GM23248 (cell line): ENCODE data around the gene HLX. TPM values are rescaled to one million over a fixed set of nuclear protein-coding genes. Genes with fewer than 3 reads are reported as not detected.
A peak's percentile ranks its signal among the peaks of the same experiment; 100 is the strongest.

ENCODE experiments used
- DNase-seq: peaks from one replicate; pipeline ENCODE4 v3.0.0-alpha.2; 2015
- H2AFZ ChIP-seq: fragments of 200-600 bp; sonication (generic); 2 replicates; pipeline ENCODE4 v1.6.1; 2016; ENCODE audit warnings: antibody characterized with exemption
- H3F3A ChIP-seq: fragments of 200-600 bp; sonication (generic); 2 replicates; pipeline ENCODE4 v1.6.1; 2016; ENCODE audit warnings: mild to moderate bottlenecking, antibody characterized with exemption, mixed run types; ENCODE audit not compliant: insufficient read depth
- H3K27ac ChIP-seq: fragments of 200-600 bp; sonication (generic); 2 replicates; pipeline ENCODE4 v1.5.1; 2016; ENCODE audit warnings: mild to moderate bottlenecking
- H3K27me3 ChIP-seq: fragments of 200-600 bp; sonication (generic); replicated peaks from 2 replicates; pipeline ENCODE4 v1.6.1; 2016; ENCODE audit warnings: mild to moderate bottlenecking; ENCODE audit not compliant: insufficient read depth
- H3K36me3 ChIP-seq: fragments of 200-600 bp; sonication (generic); 2 replicates; pipeline ENCODE4 v1.6.1; 2016; ENCODE audit warnings: low read depth, mild to moderate bottlenecking
- H3K4me1 ChIP-seq: fragments of 200-600 bp; sonication (generic); 2 replicates; pipeline ENCODE4 v1.6.1; 2016; ENCODE audit warnings: mild to moderate bottlenecking; ENCODE audit not compliant: insufficient read depth
- H3K4me2 ChIP-seq: fragments of 200-600 bp; sonication (generic); one replicate; pipeline ENCODE4 v1.6.1; 2016; ENCODE audit warnings: mild to moderate bottlenecking; ENCODE audit not compliant: unreplicated experiment
- H3K4me3 ChIP-seq: fragments of 200-600 bp; sonication (generic); 2 replicates; pipeline ENCODE4 v1.5.1; 2016; ENCODE audit warnings: mild to moderate bottlenecking
- H3K79me2 ChIP-seq: fragments of 200-600 bp; sonication (generic); 2 replicates; pipeline ENCODE4 v1.6.1; 2016; ENCODE audit warnings: mild to moderate bottlenecking; ENCODE audit not compliant: insufficient read depth
- H3K9ac ChIP-seq: fragments of 200-600 bp; sonication (generic); 2 replicates; pipeline ENCODE4 v1.6.1; 2016; ENCODE audit warnings: mild to moderate bottlenecking
- H3K9me2 ChIP-seq: fragments of 200-600 bp; sonication (generic); 2 replicates; pipeline ENCODE4 v1.6.1; 2016; ENCODE audit warnings: mixed run types, mild to moderate bottlenecking, moderate library complexity; ENCODE audit not compliant: insufficient read depth
- H3K9me3 ChIP-seq: fragments of 200-600 bp; sonication (generic); one replicate; pipeline ENCODE4 v1.6.1; 2017; ENCODE audit warnings: low read depth
- H4K20me1 ChIP-seq: fragments of 200-600 bp; sonication (generic); 2 replicates; pipeline ENCODE4 v1.6.0; 2016; ENCODE audit not compliant: insufficient read depth
- EZH2 ChIP-seq: fragments of 200-600 bp; sonication (generic); IDR thresholded peaks from 2 replicates; pipeline ENCODE4 v1.6.1; 2018; ENCODE audit warnings: antibody characterized with exemption, mild to moderate bottlenecking; ENCODE audit not compliant: insufficient read depth, poor library complexity, severe bottlenecking
- EZH2phosphoT487 ChIP-seq: fragments of 200-600 bp; sonication (generic); IDR thresholded peaks from 2 replicates; pipeline ENCODE4 v1.6.1; 2018; ENCODE audit warnings: antibody characterized with exemption, moderate library complexity, mild to moderate bottlenecking, low read depth; ENCODE audit not compliant: insufficient read depth
- WGBS, 2 experiments: methylation state at CpG; one replicate each; pipeline ENCODE4 v1.1.6; 2015 to 2017; ENCODE audit warnings: low lambda C conversion rate in 2 of 2, low coverage in 1 of 2; ENCODE audit errors: missing lambda C conversion rate in 2 of 2; 5-methylcytosine and 5-hydroxymethylcytosine counted together
- in situ Hi-C: fragments of 300-500 bp; cut with MboI; formaldehyde crosslinking; loops from 2 replicates; pipeline ENCODE4 v1.15.0; 2020
- polyA plus RNA-seq: library from polyadenylated mRNA; unstranded; fragments of >200 nt; fragmentation: Nextera tagmentation; extraction: Ambion mirVana; gene quantifications from 2 replicates; pipeline ENCODE4 v1.2.1, GENCODE V29; 2016
- total RNA-seq: library from RNA; depleted of rRNA; stranded (reverse); fragments of >200 nt; shearing (Covaris generic); gene quantifications from 2 replicates; pipeline ENCODE4 v1.2.3, GENCODE V29; 2014

The HLX gene
- total and polyA plus RNA-seq, 2 experiments from 2014 or later: 20.0 to 24.2 TPM

DNA sequence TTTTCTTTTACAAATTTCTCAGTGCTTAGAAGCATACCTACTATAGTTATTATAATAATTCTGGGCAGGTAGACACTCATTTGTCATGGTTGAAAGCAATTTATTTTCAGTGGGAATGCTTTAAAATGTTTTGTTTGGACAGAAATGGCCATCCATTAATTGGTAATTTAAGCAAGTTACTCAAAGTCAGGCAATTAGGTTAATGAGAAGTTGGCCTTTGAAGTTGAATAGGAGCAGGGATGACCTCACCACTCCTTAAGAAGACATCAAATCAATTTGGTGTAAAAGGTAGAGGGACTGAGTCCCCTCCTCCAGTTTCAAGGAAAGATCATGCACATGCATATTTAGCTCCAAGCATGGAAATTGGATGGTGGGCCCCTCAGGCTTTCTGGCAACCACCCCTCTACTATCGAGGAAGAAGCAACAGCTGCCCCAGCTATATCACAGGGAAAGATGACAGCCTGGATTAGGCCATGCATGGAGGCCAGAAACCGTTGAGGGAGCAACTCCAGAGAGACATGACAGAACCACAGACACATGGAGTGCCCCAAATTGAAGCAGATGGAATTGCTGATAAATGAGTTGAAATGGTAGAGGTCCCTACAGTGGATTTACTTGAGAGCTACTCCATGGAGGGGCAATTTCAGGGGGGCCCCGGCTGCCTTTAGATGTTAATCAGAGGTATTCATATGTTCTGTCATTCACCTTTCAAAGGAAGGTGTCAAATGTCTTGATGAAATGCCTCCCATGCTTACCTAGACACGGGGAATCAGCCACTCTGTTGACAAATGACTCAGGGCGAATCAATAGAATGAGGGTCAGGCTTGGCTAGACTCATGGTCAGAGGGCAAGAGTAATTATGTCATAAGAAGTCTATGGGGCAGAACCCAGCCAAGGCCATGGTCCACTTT is 26.7 kb downstream of the HLX start:
- peaks cover 30% of the 10 kb centered on the region for H3F3A ChIP-seq
- no peak overlapping the region for H2AFZ ChIP-seq
- no peak overlapping the region for H3K4me3 ChIP-seq
- H3K4me2 ChIP-seq: no peak overlapping the region
- H3K27me3 ChIP-seq: no peaks in the 10 kb centered on the region
- H3K9ac ChIP-seq: no peak overlapping the region
- H3K79me2 ChIP-seq: no peaks in the 10 kb centered on the region
- H4K20me1 ChIP-seq: no peaks in the 10 kb centered on the region
- peak; percentile 15 for DNase-seq
- in situ Hi-C loops: no loop called here
- H3K27ac ChIP-seq: no peak overlapping the region
- peaks cover 36% of the 10 kb centered on the region for H3K4me1 ChIP-seq
- no peaks in the 10 kb centered on the region for H3K9me2 ChIP-seq
- no peaks in the 10 kb centered on the region for H3K36me3 ChIP-seq
- WGBS, 2 experiments: 60 to 62% methylated on average over 5 of the region's 5 CpGs
- TF ChIP-seq EZH2phosphoT487 (no peak), EZH2 (no peak)
- H3K9me3 ChIP-seq: no peaks in the 10 kb centered on the region

GRCh38 chr1:220906561-220907334 is 27.5 kb downstream of the HLX start:
- Histone ChIP-seq H2AFZ (no peak overlapping the region), H3K36me3 (no peaks in the 10 kb centered on the region), H3K27ac (no peak overlapping the region), H3K9me3 (no peaks in the 10 kb centered on the region), H3K9ac (no peak overlapping the region), H3K4me3 (no peak overlapping the region), H3K4me2 (no peak overlapping the region), H3K79me2 (no peaks in the 10 kb centered on the region), H3K27me3 (no peaks in the 10 kb centered on the region), H3K9me2 (no peaks in the 10 kb centered on the region), H3K4me1 (peaks cover 32% of the 10 kb centered on the region), H4K20me1 (no peaks in the 10 kb centered on the region), H3F3A (peaks cover 28% of the 10 kb centered on the region)
- TF ChIP-seq EZH2phosphoT487 (no peak), EZH2 (no peak)
- WGBS, 2 experiments: 46 to 53% methylated on average over 2 of the region's 2 CpGs
- in situ Hi-C loops: no loop called here
- peak; percentile 76 for DNase-seq

DNA sequence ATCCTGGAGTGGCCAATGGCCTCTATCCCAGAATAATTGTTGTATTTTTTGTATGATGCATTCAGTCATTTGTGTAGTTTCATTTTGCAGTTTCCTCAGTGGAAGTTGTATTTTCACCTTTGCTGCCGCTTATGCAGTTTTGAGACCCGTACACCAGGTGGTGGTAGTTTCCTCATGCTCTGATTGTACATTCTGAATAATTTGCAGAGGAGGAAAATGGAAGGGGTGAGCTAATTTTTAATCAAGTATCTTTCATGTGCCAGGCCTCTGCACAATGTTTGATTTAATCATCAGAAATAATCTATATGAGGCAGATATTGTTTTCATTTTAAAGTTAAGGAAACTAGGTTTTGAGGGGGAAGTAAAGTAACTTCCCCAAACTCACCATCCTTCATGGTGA is 29.5 kb downstream of the HLX start:
- in situ Hi-C loops: no loop called here
- TF ChIP-seq EZH2: no peak
- no peak for TF ChIP-seq EZH2phosphoT487
- peak; percentile 48 for DNase-seq
- H3K4me1 ChIP-seq: peaks cover 16% of the 10 kb centered on the region
- no peak overlapping the region for H3K27ac ChIP-seq
- no peaks in the 10 kb centered on the region for H4K20me1 ChIP-seq
- no peaks in the 10 kb centered on the region for H3K9me3 ChIP-seq
- no peaks in the 10 kb centered on the region for H3K27me3 ChIP-seq
- WGBS, 2 experiments: 46 to 48% methylated on average over 2 of the region's 2 CpGs
- peaks cover 9% of the 10 kb centered on the region; the same call in 1 of the 2 replicates for H3F3A ChIP-seq
- no peaks in the 10 kb centered on the region for H3K79me2 ChIP-seq
- H3K9me2 ChIP-seq: no peaks in the 10 kb centered on the region
- H3K9ac ChIP-seq: no peak overlapping the region
- no peak overlapping the region for H2AFZ ChIP-seq
- H3K4me2 ChIP-seq: no peak overlapping the region
- no peak overlapping the region for H3K4me3 ChIP-seq
- H3K36me3 ChIP-seq: no peaks in the 10 kb centered on the region

DNA sequence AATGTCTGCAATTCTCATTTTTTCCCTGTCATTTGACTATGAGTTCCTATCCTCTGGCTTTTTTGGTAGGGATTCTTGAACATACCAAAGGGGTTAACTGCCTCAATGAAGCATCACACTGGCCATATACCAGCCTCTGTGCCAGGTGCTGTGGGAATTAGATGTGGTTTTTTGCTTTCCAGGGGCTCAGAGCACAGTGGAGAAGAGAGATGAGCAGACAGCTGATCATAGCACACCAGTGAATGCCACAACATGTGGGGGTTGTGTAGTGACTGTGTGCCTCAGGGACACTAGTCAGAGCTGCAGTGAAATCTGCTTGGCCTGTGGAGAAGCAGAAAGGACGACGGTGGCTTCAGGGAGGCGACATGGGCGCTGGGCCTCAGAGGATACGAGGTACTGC is 30.8 kb downstream of the HLX start:
- Histone ChIP-seq H3K27ac (no peak overlapping the region), H3K4me3 (no peak overlapping the region), H2AFZ (no peak overlapping the region), H3K4me2 (no peak overlapping the region), H3K9ac (no peak overlapping the region), H3K4me1 (peaks cover 16% of the 10 kb centered on the region), H3K79me2 (no peaks in the 10 kb centered on the region), H3K27me3 (no peaks in the 10 kb centered on the region), H3K9me3 (no peaks in the 10 kb centered on the region), H3F3A (peaks cover 9% of the 10 kb centered on the region; the same call in 1 of the 2 replicates), H4K20me1 (no peaks in the 10 kb centered on the region), H3K36me3 (no peaks in the 10 kb centered on the region), H3K9me2 (no peaks in the 10 kb centered on the region)
- WGBS, 2 experiments: 98% methylated on average over 5 of the region's 5 CpGs
- TF ChIP-seq EZH2 (no peak), EZH2phosphoT487 (no peak)
- DNase-seq: no peak
- in situ Hi-C loops: no loop called here
